ENCODE data around the gene GADL1.

GADL1 gene

DNA sequence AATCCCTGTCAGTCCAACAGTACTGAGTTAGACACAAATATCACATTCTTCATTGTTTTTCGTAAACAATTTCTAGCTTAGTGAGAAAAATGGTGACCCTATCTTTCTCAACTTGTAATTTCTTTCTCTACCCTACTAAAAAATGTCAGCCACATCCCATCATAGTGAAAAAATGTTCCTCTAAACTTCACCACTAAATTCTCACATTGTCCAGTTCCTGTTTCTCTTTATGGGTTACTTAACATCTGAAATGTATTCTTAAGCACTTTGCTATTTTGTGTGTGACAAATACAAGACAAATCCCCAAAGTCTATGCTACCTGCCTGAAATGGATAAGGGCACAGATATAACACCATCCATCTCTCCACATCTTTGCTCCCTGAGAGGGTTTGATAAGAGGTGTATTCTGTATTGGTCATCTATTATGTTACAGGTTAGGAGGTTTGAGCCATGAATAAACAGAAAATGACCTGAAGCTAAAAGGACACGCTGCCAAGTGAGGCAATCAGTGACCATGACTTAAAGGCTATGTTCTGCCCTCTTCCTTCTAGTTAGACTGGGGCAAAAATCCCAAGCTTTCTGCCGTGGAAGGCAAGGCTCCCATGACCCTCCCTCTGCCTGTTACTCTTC is 118.2 kb downstream of the GADL1 start:
- no peak overlapping the region for H3K4me3 ChIP-seq (ENCODE audit: low read depth, low read length)
- DNase-seq (ENCODE audit: low read depth, low spot score): no peak
- TF ChIP-seq, protein P1, sequence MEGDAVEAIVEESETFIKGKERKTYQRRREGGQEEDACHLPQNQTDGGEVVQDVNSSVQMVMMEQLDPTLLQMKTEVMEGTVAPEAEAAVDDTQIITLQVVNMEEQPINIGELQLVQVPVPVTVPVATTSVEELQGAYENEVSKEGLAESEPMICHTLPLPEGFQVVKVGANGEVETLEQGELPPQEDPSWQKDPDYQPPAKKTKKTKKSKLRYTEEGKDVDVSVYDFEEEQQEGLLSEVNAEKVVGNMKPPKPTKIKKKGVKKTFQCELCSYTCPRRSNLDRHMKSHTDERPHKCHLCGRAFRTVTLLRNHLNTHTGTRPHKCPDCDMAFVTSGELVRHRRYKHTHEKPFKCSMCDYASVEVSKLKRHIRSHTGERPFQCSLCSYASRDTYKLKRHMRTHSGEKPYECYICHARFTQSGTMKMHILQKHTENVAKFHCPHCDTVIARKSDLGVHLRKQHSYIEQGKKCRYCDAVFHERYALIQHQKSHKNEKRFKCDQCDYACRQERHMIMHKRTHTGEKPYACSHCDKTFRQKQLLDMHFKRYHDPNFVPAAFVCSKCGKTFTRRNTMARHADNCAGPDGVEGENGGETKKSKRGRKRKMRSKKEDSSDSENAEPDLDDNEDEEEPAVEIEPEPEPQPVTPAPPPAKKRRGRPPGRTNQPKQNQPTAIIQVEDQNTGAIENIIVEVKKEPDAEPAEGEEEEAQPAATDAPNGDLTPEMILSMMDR (IDR thresholded peaks at IDR 0.05; ENCODE audit: low read depth, low read length): no peak
- in situ Hi-C loops (cut with HindIII; ENCODE audit: low sequenced_read_pairs): no loop called here

DNA sequence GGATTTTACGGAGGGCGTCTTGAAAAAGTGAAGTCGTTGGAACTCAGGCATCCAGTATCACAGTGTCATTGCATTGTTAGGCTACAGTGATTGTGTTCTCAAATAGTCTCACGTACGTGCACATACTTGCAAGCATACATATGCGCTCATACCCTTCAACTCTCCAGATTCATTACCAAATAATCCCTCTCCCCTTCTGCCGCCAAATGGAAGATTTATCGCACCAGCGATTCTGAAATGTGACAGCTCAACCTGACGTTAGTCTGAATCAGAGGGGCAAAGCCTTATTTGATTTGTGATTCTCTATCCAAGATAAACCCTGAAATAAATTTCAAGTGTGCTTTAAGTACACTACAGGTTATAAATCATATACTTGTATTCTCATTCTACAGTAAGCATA is 119.4 kb downstream of the GADL1 start:
- in situ Hi-C loops (cut with HindIII; ENCODE audit: low sequenced_read_pairs): no loop called here
- TF ChIP-seq, protein P1 (IDR thresholded peaks at IDR 0.05; ENCODE audit: low read depth, low read length): no peak
- no peak for DNase-seq (ENCODE audit: low read depth, low spot score)
- H3K4me3 ChIP-seq (ENCODE audit: low read depth, low read length): no peak overlapping the region

DNA sequence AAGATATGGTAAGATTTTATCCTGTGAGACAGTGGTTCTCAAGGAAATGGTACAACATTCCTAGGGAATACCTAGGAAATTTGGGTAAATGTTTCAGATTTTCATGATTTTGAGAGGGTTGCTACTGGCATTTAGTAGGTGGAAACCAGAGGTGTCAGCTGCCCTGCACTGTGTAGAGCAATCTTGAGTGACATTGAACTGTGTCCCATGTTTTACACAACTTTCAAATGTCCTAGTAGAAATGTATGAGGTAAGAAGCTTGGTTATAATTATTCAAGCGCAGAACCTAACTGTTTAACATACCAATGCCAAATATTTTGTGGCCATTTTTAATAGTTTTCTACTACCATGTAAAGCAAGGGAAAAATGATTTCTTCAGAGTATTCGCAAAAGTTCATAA is 120.4 kb downstream of the GADL1 start:
- DNase-seq (ENCODE audit: low read depth, low spot score): no peak
- in situ Hi-C loops (cut with HindIII; ENCODE audit: low sequenced_read_pairs): no loop called here
- no peak overlapping the region for H3K4me3 ChIP-seq (ENCODE audit: low read depth, low read length)
- TF ChIP-seq, protein P1 (IDR thresholded peaks at IDR 0.05; ENCODE audit: low read depth, low read length): no peak

DNA sequence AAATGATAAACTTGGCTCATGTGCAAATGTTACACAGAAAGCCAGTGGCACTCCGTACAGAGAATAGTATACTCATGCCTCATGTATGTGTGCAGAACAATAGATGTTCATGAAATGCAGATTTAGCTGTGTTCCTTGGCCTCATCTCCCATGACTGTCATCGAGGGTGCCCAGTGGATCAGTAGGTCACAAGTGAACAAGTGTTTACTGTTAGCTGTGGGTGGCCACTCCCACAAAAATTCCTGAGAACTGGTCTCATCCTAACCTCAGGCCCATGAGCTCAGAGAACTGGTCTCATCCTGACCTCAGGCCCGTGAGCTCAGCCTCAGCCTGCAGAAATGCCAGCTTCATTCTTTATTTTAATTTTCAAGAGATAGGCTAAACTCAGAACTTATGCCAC is 124.1 kb downstream of the GADL1 start:
- DNase-seq (ENCODE audit: low read depth, low spot score): peak; percentile 86
- TF ChIP-seq, protein P1 (IDR thresholded peaks at IDR 0.05; ENCODE audit: low read depth, low read length): no peak
- in situ Hi-C loops (cut with HindIII; ENCODE audit: low sequenced_read_pairs): no loop called here
- H3K4me3 ChIP-seq (ENCODE audit: low read depth, low read length): no peak overlapping the region

DNA sequence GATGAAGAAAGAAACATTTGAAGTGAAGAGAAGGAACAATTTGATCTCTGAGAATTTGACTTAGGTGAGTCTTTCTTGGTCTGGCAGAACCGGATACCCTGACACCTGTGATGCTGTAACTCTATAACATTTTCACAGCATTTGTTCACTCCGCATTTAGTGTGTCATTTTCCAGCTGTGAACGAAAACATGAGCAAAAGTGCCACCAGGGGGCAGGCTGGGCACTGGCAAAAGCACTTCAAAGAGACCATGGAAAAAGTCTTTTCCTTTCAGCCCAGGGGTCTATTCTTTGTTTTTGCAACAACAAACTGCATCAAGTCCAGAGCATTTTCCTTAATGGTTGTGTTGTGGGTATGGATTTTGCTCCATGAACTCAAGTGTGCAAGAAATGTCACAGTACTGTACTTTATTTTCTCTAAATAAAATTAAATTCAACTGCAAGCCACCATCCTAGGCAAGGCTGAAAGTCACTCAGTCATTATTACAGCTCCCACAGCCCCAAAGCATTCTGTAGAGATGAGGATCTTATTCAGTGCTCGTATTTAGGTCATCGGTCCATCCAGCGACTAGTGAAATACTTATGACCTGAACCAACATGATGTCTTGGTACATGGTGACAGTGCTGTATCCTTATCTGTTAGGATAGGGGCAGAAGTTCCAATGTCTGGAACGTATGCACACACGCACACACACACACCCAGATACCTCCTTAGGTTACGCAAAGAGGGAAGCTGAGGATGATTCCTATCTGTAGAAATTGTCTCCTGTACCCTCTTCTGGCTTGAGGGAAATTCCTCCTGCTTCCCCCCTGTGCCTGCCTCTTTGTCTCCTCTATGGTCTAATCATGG is 125.5 kb downstream of the GADL1 start:
- in situ Hi-C loops (cut with HindIII; ENCODE audit: low sequenced_read_pairs): no loop called here

DNA sequence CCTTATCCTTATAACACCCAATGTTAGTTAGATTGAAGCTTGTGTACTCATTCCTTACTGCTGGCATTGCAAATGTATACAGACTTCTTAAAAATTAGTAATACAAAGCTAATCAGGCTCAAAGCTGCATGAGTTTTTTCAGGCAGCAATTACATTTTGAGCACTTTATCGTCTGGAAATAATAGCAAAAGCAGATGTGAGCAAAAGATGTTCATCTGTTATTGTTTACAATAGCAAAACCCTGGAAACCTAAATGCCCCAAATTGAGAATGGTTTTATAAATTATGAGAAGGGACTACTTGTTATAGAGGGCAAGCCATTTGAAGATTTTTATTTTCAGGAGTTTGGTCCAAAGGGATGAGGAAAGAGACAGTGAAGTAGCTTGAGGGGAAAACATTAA is 126.4 kb downstream of the GADL1 start:
- no peak overlapping the region for H3K4me3 ChIP-seq (ENCODE audit: low read depth, low read length)
- no peak for DNase-seq (ENCODE audit: low read depth, low spot score)
- in situ Hi-C loops (cut with HindIII; ENCODE audit: low sequenced_read_pairs): no loop called here
- TF ChIP-seq, protein P1 (IDR thresholded peaks at IDR 0.05; ENCODE audit: low read depth, low read length): no peak

More for the DNA sequence above, 125.5 kb downstream of the GADL1 start:
- TF ChIP-seq, protein P1 (IDR thresholded peaks at IDR 0.05; ENCODE audit: low read depth, low read length): peak; percentile 86
- peak; percentile 70 for DNase-seq (ENCODE audit: low read depth, low spot score)
- H3K4me3 ChIP-seq (ENCODE audit: low read depth, low read length): no peak overlapping the region
